ENCODE data around the gene SYT7.

SYT7 gene

DNA sequence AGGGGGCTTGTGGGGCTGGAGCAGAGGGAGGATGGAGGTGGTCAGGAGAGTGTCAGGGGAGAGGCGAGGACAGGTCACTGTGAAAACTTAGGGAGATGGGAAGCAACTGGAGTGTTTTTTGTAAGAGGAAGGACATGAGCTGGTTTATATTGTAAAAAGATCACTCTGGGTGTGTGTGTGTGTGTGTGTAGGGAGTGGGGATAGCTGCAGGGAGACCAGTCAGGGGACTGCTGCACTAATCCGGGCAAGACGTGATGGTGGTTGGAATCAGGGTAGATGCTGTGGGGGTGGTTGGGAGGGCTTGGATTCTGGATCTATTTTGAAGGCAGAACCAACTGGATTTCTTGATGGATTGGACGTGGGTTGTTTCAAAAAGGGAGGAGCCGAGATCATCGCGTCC lies 11.3 kb upstream of the SYT7 start:
- 0 out of 2 replicates have a peak, but pooled peaks have one; percentile 41 for TF ChIP-seq ZNF600 (tag by site-specific recombination; IDR thresholded peaks at IDR 0.05)
- TF ChIP-seq KLF9 (tag by site-specific recombination; IDR thresholded peaks at IDR 0.05; ENCODE audit: low read depth), result no peak
- H3K9me3 ChIP-seq (ENCODE audit: control insufficient read depth, insufficient read depth, low read depth, low read length), result no peaks in the 10 kb centered on the region
- H3K4me1 ChIP-seq (ENCODE audit: control insufficient read depth, insufficient read depth, low read length), result no peaks in the 10 kb centered on the region
- CTCF ChIA-PET, result interaction anchor here (0.6 kb wide), 1 partner anchor 47 kb away, joined by 3 read pairs; no protein-coding TSS in a partner anchor
- POLR2A ChIA-PET, result no interaction called here
- H3K27ac ChIP-seq (ENCODE audit: extremely low read depth, low read depth, low read length), result no peak overlapping the region
- H3K4me3 ChIP-seq (ENCODE audit: low read depth, low read length), result no peak overlapping the region
- H3K36me3 ChIP-seq (ENCODE audit: control insufficient read depth in 2 of 2, insufficient read depth in 1 of 2, low read length in 2 of 2), result no peaks in the 10 kb centered on the region

DNA sequence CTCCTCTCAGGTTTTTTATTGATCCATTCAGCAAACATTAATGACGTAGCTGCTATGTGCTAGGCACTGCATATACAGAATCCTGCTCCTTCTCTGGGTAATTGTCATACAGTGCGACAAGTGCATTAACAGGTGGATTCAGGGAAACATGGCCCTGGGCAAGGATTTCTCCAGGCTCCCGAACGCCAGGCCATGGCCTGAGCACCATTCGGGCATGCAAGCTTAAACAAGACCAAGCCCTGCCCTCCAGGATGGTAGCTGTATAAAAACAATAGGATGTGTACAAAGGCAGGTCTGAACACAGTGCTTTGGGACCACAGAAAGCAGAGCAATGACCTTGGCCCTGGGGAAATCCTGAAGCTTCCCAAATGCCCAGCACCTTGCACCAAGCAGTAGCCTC lies 9.1 kb upstream of the SYT7 start:
- Histone ChIP-seq H3K27ac (ENCODE audit: extremely low read depth, low read depth, low read length) (no peak overlapping the region), H3K9me3 (ENCODE audit: control insufficient read depth, insufficient read depth, low read depth, low read length) (no peaks in the 10 kb centered on the region), H3K4me3 (ENCODE audit: low read depth, low read length) (no peak overlapping the region), H3K36me3 (ENCODE audit: control insufficient read depth in 2 of 2, insufficient read depth in 1 of 2, low read length in 2 of 2) (no peaks in the 10 kb centered on the region), H3K4me1 (ENCODE audit: control insufficient read depth, insufficient read depth, low read length) (no peaks in the 10 kb centered on the region)
- ChIA-PET POLR2A (no interaction called here), CTCF (interaction anchor here (0.6 to 1.0 kb wide), 2 partner anchors 10 to 16 kb away, joined by 3 to 4 read pairs; no protein-coding TSS in a partner anchor)
- TF ChIP-seq SCRT2 (tag by site-specific recombination; IDR thresholded peaks at IDR 0.05) (peak; percentile 96), SCRT1 (tag by site-specific recombination; IDR thresholded peaks at IDR 0.05; ENCODE audit: borderline replicate concordance) (peak; percentile 86), ZNF266 (tag by site-specific recombination; IDR thresholded peaks at IDR 0.05; ENCODE audit: low read depth) (no peak)

GRCh38 chr11:61588728-61589191 lies 7.9 kb upstream of the SYT7 start:
- no peaks in the 10 kb centered on the region for H3K9me3 ChIP-seq (ENCODE audit: control insufficient read depth, insufficient read depth, low read depth, low read length)
- H3K27ac ChIP-seq (ENCODE audit: extremely low read depth, low read depth, low read length), result no peak overlapping the region
- no peaks in the 10 kb centered on the region for H3K4me1 ChIP-seq (ENCODE audit: control insufficient read depth, insufficient read depth, low read length)
- no peak overlapping the region; the same call in 1 of the 2 replicates for H3K4me3 ChIP-seq (ENCODE audit: low read depth, low read length)
- ChIA-PET POLR2A (interaction anchor here (0.7 kb wide), 1 partner anchor 13 kb away, joined by 3 read pairs; no protein-coding TSS in a partner anchor), CTCF (interaction anchor here (0.6 to 1.3 kb wide), 6 partner anchors 8 to 148 kb away, joined by 3 to 5 read pairs (median 3); no protein-coding TSS in a partner anchor)
- no peaks in the 10 kb centered on the region for H3K36me3 ChIP-seq (ENCODE audit: control insufficient read depth in 2 of 2, insufficient read depth in 1 of 2, low read length in 2 of 2)
- TF ChIP-seq ZNF274 (IDR thresholded peaks at IDR 0.05; ENCODE audit: low read length) (no peak), ZNF274 (tag by site-specific recombination; IDR thresholded peaks at IDR 0.05; ENCODE audit: borderline replicate concordance) (no peak), INSM2 (tag by site-specific recombination; IDR thresholded peaks at IDR 0.05) (no peak), ZNF19 (tag by site-specific recombination; IDR thresholded peaks at IDR 0.05; ENCODE audit: low read depth) (no peak), ZNF157 (tag by site-specific recombination; IDR thresholded peaks at IDR 0.05) (no peak), KLF17 (tag by site-specific recombination; IDR thresholded peaks at IDR 0.05) (peak; percentile 19; the same call in 1 of the 2 replicates), ZBTB10 (tag by site-specific recombination; IDR thresholded peaks at IDR 0.05) (0 out of 2 replicates have a peak, but pooled peaks have one; percentile 45), ZFP3 (tag by site-specific recombination; IDR thresholded peaks at IDR 0.05; ENCODE audit: low read depth) (no peak), ZNF202 (tag by site-specific recombination; IDR thresholded peaks at IDR 0.05; ENCODE audit: borderline replicate concordance) (no peak), KLF7 (tag by site-specific recombination; IDR thresholded peaks at IDR 0.05; ENCODE audit: borderline replicate concordance) (no peak), ZNF211 (tag by site-specific recombination; IDR thresholded peaks at IDR 0.05; ENCODE audit: low read depth) (no peak), ZNF600 (tag by site-specific recombination; IDR thresholded peaks at IDR 0.05) (peak; percentile 64), ZBTB17 (tag by site-specific recombination; IDR thresholded peaks at IDR 0.05) (peak; percentile 47; the same call in 1 of the 2 replicates), EGR2 (tag by site-specific recombination; IDR thresholded peaks at IDR 0.05; ENCODE audit: low read depth) (peak; percentile 98), ZFHX2 (tag by site-specific recombination; conservative IDR thresholded peaks at IDR 0.05) (peak; percentile 99), PRDM1 (tag by site-specific recombination; IDR thresholded peaks at IDR 0.05) (peak; percentile 60), ZBTB48 (tag by site-specific recombination; IDR thresholded peaks at IDR 0.05) (0 out of 2 replicates have a peak, but pooled peaks have one; percentile 14), ZNF354C (tag by site-specific recombination; IDR thresholded peaks at IDR 0.05; ENCODE audit: borderline replicate concordance, low read depth) (no peak), SP3 (tag by site-specific recombination; IDR thresholded peaks at IDR 0.05) (0 out of 2 replicates have a peak, but pooled peaks have one; percentile 18)
- TF ChIP-seq, protein P1, sequence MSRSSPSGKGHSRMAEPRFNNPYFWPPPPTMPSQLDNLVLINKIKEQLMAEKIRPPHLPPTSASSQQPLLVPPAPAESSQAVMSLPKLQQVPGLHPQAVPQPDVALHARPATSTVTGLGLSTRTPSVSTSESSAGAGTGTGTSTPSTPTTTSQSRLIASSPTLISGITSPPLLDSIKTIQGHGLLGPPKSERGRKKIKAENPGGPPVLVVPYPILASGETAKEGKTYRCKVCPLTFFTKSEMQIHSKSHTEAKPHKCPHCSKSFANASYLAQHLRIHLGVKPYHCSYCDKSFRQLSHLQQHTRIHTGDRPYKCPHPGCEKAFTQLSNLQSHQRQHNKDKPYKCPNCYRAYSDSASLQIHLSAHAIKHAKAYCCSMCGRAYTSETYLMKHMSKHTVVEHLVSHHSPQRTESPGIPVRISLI (tag by site-specific recombination; IDR thresholded peaks at IDR 0.05), result 0 out of 2 replicates have a peak, but pooled peaks have one; percentile 14
